Endothelial cell (in vitro differentiated cells): ENCODE results near the gene VDR. TPM values are rescaled to one million over a fixed set of nuclear protein-coding genes. Genes with fewer than 3 reads are reported as not detected.

Experiments
- DNase-seq: peaks from one replicate; pipeline ENCODE4 v3.0.0; 2021; ENCODE audit warnings: low spot score
- H3K27ac Mint-ChIP-seq: one replicate; pipeline ENCODE4 v1.8.0; 2021; ENCODE audit warnings: mixed read lengths, inconsistent platforms; ENCODE audit not compliant: unreplicated experiment
- H3K27me3 Mint-ChIP-seq: one replicate; pipeline ENCODE4 v1.8.0; 2021; ENCODE audit warnings: mild to moderate bottlenecking, moderate library complexity, mixed read lengths, inconsistent platforms; ENCODE audit not compliant: unreplicated experiment
- H3K36me3 Mint-ChIP-seq: one replicate; pipeline ENCODE4 v1.8.0; 2021; ENCODE audit warnings: mild to moderate bottlenecking, low read depth, mixed read lengths, inconsistent platforms; ENCODE audit not compliant: unreplicated experiment
- H3K4me1 Mint-ChIP-seq: one replicate; pipeline ENCODE4 v1.8.0; 2021; ENCODE audit warnings: mild to moderate bottlenecking, mixed read lengths, inconsistent platforms; ENCODE audit not compliant: unreplicated experiment
- H3K4me3 Mint-ChIP-seq: one replicate; pipeline ENCODE4 v1.8.0; 2021; ENCODE audit warnings: mild to moderate bottlenecking, mixed read lengths, inconsistent platforms; ENCODE audit not compliant: unreplicated experiment
- H3K9me3 Mint-ChIP-seq: one replicate; pipeline ENCODE4 v1.8.0; 2021; ENCODE audit warnings: mixed read lengths, inconsistent platforms; ENCODE audit not compliant: unreplicated experiment
- CTCF ChIP-seq: fragments of 200-600 bp; sonication (generic); IDR thresholded peaks from one replicate; pipeline ENCODE4 v1.5.0; 2021; ENCODE audit warnings: antibody characterized with exemption; ENCODE audit not compliant: unreplicated experiment
- total RNA-seq: library from RNA; stranded (reverse); fragmentation: NEBNext Ultra II Directional; extraction: Animal tissue kit (Norgen Biotek cat#: 25700); gene quantifications from one replicate; pipeline ENCODE4 v1.2.1, GENCODE V29; 2021; ENCODE audit not compliant: unreplicated experiment

VDR gene
- total RNA-seq, 1 donor from 2014 or later = 2.3 TPM

- no peaks in the 10 kb centered on the region for H3K36me3 Mint-ChIP-seq
- DNase-seq = no peak
- H3K9me3 Mint-ChIP-seq = no peaks in the 10 kb centered on the region
- no peak for TF ChIP-seq CTCF
- peak overlapping the region; percentile 28 for H3K4me3 Mint-ChIP-seq
- H3K27ac Mint-ChIP-seq = peak overlapping the region; percentile 12
- peaks cover 50% of the 10 kb centered on the region for H3K4me1 Mint-ChIP-seq
- H3K27me3 Mint-ChIP-seq = peaks cover 13% of the 10 kb centered on the region
Measured at GRCh38 chr12:47835831-47836155, 69.0 kb downstream of the VDR start.

- Mint-ChIP-seq H3K27me3 (peaks cover 12% of the 10 kb centered on the region), H3K36me3 (no peaks in the 10 kb centered on the region), H3K4me3 (peak overlapping the region; percentile 28), H3K9me3 (no peaks in the 10 kb centered on the region), H3K27ac (peak overlapping the region; percentile 12), H3K4me1 (peaks cover 52% of the 10 kb centered on the region)
- no peak for TF ChIP-seq CTCF
- DNase-seq = no peak
Measured at GRCh38 chr12:47835006-47835830, 69.6 kb downstream of the VDR start.

GRCh38 chr12:47834199-47834903 lies 70.4 kb downstream of the VDR start:
- Mint-ChIP-seq H3K4me1 (peaks cover 56% of the 10 kb centered on the region), H3K27me3 (peaks cover 12% of the 10 kb centered on the region), H3K27ac (no peak overlapping the region), H3K36me3 (no peaks in the 10 kb centered on the region), H3K4me3 (no peak overlapping the region), H3K9me3 (no peaks in the 10 kb centered on the region)
- no peak for TF ChIP-seq CTCF
- no peak for DNase-seq

- Mint-ChIP-seq H3K4me3 (no peak overlapping the region), H3K9me3 (no peaks in the 10 kb centered on the region), H3K27me3 (peaks cover 10% of the 10 kb centered on the region), H3K36me3 (no peaks in the 10 kb centered on the region), H3K4me1 (peaks cover 61% of the 10 kb centered on the region), H3K27ac (no peak overlapping the region)
- no peak for DNase-seq
- no peak for TF ChIP-seq CTCF
Measured at GRCh38 chr12:47833591-47834012, 71.2 kb downstream of the VDR start.

- Mint-ChIP-seq H3K4me3 (no peak overlapping the region), H3K9me3 (no peaks in the 10 kb centered on the region), H3K36me3 (no peaks in the 10 kb centered on the region), H3K27me3 (peaks cover 8% of the 10 kb centered on the region), H3K27ac (no peak overlapping the region), H3K4me1 (peaks cover 58% of the 10 kb centered on the region)
- no peak for DNase-seq
- TF ChIP-seq CTCF = no peak
Measured at GRCh38 chr12:47832263-47832933, 72.4 kb downstream of the VDR start.
